Measurements from ENCODE around the gene TICRR. TPM values are rescaled to one million over a fixed set of nuclear protein-coding genes. Genes with fewer than 3 reads are reported as not detected.

The TICRR gene
- total RNA-seq, 1 experiment from 2014 or later, result 37.4 TPM

- Mint-ChIP-seq H3K4me1 (no peaks in the 10 kb centered on the region), H3K4me3 (no peak overlapping the region), H3K27me3 (ENCODE audit: low read depth) (no peaks in the 10 kb centered on the region), H3K36me3 (peaks cover 46% of the 10 kb centered on the region), H3K9me3 (peaks cover 3% of the 10 kb centered on the region; the same call in 1 of the 2 replicates), H3K27ac (no peak overlapping the region)
- TF ChIP-seq RELA (CRISPR knock-in tag; IDR thresholded peaks at IDR 0.05; ENCODE audit: borderline replicate concordance) (no peak), TP53 (CRISPR knock-in tag; IDR thresholded peaks at IDR 0.05) (no peak), EMX1 (CRISPR knock-in tag; IDR thresholded peaks at IDR 0.05) (no peak), ZNF281 (CRISPR knock-in tag; IDR thresholded peaks at IDR 0.05) (no peak), ZNF512 (CRISPR knock-in tag; IDR thresholded peaks at IDR 0.05; ENCODE audit: borderline replicate concordance) (no peak), ZNF317 (CRISPR knock-in tag; IDR thresholded peaks at IDR 0.05; ENCODE audit: borderline replicate concordance, low read depth) (no peak), AR (CRISPR knock-in tag; IDR thresholded peaks at IDR 0.05) (no peak), KAT7 (CRISPR knock-in tag; IDR thresholded peaks at IDR 0.05; ENCODE audit: borderline replicate concordance) (no peak), ARID4B (CRISPR knock-in tag; IDR thresholded peaks at IDR 0.05; ENCODE audit: borderline replicate concordance) (no peak), ZNF121 (CRISPR knock-in tag; IDR thresholded peaks at IDR 0.05) (no peak), FOXP4 (CRISPR knock-in tag; IDR thresholded peaks at IDR 0.05) (no peak), FOXP1 (CRISPR knock-in tag; IDR thresholded peaks at IDR 0.05; ENCODE audit: borderline replicate concordance) (no peak), NFE2L1 (CRISPR knock-in tag; IDR thresholded peaks at IDR 0.05) (no peak), CREB1 (CRISPR knock-in tag; IDR thresholded peaks at IDR 0.05) (no peak)
- TF ChIP-seq, protein P1, sequence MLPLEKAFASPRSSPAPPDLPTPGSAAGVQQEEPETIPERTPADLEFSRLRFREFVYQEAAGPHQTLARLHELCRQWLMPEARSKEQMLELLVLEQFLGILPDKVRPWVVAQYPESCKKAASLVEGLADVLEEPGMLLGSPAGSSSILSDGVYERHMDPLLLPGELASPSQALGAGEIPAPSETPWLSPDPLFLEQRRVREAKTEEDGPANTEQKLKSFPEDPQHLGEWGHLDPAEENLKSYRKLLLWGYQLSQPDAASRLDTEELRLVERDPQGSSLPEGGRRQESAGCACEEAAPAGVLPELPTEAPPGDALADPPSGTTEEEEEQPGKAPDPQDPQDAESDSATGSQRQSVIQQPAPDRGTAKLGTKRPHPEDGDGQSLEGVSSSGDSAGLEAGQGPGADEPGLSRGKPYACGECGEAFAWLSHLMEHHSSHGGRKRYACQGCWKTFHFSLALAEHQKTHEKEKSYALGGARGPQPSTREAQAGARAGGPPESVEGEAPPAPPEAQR (CRISPR knock-in tag; IDR thresholded peaks at IDR 0.05), result no peak
- TF ChIP-seq, protein P2, sequence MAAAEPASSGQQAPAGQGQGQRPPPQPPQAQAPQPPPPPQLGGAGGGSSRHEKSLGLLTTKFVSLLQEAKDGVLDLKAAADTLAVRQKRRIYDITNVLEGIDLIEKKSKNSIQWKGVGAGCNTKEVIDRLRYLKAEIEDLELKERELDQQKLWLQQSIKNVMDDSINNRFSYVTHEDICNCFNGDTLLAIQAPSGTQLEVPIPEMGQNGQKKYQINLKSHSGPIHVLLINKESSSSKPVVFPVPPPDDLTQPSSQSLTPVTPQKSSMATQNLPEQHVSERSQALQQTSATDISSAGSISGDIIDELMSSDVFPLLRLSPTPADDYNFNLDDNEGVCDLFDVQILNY (CRISPR knock-in tag; IDR thresholded peaks at IDR 0.05), result no peak
- TF ChIP-seq, protein P3, sequence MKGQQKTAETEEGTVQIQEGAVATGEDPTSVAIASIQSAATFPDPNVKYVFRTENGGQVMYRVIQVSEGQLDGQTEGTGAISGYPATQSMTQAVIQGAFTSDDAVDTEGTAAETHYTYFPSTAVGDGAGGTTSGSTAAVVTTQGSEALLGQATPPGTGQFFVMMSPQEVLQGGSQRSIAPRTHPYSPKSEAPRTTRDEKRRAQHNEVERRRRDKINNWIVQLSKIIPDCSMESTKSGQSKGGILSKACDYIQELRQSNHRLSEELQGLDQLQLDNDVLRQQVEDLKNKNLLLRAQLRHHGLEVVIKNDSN (CRISPR knock-in tag; IDR thresholded peaks at IDR 0.05), result no peak
- TF ChIP-seq, protein P4, sequence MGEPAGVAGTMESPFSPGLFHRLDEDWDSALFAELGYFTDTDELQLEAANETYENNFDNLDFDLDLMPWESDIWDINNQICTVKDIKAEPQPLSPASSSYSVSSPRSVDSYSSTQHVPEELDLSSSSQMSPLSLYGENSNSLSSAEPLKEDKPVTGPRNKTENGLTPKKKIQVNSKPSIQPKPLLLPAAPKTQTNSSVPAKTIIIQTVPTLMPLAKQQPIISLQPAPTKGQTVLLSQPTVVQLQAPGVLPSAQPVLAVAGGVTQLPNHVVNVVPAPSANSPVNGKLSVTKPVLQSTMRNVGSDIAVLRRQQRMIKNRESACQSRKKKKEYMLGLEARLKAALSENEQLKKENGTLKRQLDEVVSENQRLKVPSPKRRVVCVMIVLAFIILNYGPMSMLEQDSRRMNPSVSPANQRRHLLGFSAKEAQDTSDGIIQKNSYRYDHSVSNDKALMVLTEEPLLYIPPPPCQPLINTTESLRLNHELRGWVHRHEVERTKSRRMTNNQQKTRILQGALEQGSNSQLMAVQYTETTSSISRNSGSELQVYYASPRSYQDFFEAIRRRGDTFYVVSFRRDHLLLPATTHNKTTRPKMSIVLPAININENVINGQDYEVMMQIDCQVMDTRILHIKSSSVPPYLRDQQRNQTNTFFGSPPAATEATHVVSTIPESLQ (CRISPR knock-in tag; IDR thresholded peaks at IDR 0.05), result no peak
- ATAC-seq, result no peak
- ChIA-PET CTCF (no interaction called here), POLR2A (no interaction called here)
- DNase-seq (ENCODE audit: low spot score), result no peak
These were observed 65.8 kb downstream of the TICRR start for GRCh38 chr15:89641053-89641452.

Data from WTC11 (cell line).